OCI-LY7 (cell line): ENCODE results near the gene OR2T27.

Experiments
- CTCF ChIP-seq: fragments of 200-600 bp; sonication (generic); conservative IDR thresholded peaks from 2 replicates; pipeline ENCODE4 v1.5.1; 2014; ENCODE audit warnings: mild to moderate bottlenecking, antibody characterized with exemption, low read length, moderate library complexity, mixed read lengths
- EZH2phosphoT487 ChIP-seq: fragments of 200-600 bp; sonication (generic); IDR thresholded peaks from 2 replicates; pipeline ENCODE4 v1.6.1; 2018; ENCODE audit warnings: low read depth, borderline replicate concordance, mild to moderate bottlenecking, mixed run types, antibody characterized with exemption, low read length, moderate library complexity, mixed read lengths

DNA sequence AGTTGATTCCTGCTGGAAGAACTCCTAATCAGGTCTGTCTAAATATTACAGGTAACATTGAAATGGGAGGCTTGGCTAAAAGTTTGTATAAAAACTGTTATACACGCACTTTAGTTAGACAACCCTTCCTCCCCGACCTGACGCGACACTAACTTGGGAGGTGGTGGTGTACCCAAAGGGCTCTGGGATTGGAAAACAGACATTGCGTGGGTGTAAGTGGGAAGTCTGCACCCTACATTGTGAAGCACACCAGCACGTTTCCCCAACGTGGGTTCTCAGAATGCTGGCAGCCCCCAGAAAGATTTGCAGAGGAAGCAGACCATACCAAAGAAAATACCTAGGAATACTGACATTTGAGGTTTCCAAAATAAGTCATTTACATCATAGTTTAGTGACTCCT is 37.2 kb downstream of the OR2T27 start:
- TF ChIP-seq CTCF (no peak), EZH2phosphoT487 (no peak)
